Middle frontal gyrus (tissue), 1 donor: ENCODE results near the gene TNXB.
"Not testable (repeated sequence)": the region's sequence is repeated elsewhere in the genome, so short reads cannot be mapped to it uniquely, and the experiment has no call there.

ENCODE experiments used
- DNase-seq: peaks from one replicate; pipeline ENCODE4 v3.0.0-alpha.2; 2015; ENCODE audit warnings: low spot score; ENCODE audit errors: extremely low spot score

TNXB gene

DNA sequence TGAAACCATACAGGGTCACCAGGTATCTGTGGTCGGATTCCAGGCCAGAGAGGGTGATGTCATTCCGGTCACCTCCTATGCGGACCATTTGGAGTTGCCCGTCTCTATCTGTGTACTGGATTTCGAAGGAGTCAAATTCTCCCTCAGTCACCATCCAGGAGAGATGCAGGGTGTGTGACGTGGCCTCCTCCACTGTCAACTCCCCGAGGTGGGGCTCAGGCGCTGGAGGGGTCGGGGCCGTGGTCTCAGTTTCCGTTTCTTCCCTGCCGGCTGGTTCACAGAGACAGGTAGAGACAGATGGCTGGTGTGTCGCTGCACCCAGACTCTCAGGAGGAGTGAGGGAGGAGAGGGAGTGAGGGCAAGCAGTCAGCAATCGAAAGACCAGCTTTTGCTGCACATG is 40.3 kb downstream of the TNXB start:
- DNase-seq, result no peak

DNA sequence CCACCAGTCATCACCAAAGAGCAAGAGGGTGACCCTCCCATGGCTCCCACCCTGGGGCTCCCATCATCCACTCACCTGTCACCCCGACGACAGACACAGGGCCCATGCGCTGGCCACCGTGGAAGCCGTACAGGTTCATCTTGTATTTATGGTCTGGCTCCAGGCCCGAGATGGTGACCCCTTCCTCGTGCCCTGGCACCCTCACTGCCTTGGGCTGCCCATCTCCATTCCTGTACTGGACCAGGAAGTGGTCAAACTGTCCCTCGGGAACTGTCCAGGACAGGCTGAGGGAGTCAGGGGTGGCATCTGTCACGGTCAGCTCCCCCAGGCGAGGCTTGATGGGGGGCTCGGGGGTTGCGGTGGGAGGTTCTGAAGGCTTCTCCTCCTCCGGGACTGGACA is 40.8 kb downstream of the TNXB start:
- not testable (repeated sequence) for DNase-seq

DNA sequence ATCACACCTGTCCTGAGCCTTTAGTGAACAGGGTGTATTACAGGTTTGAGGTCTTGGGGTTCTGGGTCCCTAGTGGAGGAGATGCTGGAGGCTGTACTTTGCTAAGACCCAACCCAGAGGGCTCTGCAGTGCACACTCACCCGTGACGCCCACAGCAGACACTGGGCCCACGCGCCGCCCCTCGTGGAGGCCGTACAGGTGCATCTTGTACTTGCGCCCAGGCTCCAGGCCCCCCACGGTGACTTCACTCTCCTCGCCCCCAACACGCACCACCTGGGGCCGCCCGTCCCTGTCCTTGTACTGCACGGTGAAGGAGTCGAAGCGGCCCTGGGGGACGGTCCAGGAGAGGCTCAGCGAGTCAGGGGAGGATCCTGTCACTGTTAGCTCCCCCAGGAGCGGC is 41.6 kb downstream of the TNXB start:
- DNase-seq, result not testable (repeated sequence)

DNA sequence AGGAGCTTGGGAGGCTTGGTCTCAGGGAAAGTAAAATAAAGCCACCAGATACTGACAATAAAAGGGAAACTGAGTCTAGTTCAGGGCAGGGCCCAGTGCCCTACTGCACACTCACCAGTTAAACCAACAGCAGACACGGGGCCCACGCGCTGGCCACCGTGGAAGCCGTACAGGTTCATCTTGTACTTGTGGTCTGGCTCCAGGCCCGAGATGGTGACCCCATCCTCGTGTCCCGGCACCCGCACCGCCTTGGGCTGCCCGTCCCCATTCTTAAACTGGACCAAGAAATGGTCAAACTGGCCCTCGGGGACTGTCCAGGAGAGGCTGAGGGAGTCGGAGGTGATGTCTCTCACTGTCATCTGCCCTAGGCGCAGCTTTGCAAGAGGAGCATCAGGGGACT is 44.4 kb downstream of the TNXB start:
- no peak for DNase-seq

DNA sequence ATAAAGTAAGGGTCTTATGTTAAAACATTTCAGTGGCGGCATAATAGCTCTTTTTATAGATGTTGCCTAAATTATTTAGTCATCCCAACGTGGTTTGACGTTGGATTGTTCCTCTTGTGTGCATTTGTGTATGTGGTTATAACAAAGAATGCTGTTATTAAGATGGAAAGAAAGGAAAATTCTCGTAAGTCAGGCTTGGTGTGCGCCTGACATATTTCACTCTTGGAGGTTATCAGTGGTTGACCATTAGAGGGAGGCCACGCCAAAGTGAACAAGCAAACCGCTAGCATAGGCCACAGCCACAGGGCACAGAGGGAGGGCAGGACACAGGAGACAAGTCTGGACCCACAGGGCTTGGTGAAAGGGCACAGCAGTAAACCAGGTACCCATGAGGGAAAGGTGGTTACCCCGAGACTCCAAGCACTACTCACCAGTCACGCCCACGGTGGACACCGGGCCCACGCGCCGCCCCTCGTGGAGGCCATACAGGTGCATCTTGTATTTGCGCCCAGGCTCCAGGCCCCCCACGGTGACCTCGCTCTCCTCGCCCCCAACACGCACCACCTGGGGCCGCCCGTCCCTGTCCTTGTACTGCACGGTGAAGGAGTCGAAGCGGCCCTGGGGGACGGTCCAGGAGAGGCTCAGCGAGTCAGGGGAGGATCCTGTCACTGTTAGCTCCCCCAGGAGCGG is 48.0 kb downstream of the TNXB start:
- DNase-seq, result no peak

DNA sequence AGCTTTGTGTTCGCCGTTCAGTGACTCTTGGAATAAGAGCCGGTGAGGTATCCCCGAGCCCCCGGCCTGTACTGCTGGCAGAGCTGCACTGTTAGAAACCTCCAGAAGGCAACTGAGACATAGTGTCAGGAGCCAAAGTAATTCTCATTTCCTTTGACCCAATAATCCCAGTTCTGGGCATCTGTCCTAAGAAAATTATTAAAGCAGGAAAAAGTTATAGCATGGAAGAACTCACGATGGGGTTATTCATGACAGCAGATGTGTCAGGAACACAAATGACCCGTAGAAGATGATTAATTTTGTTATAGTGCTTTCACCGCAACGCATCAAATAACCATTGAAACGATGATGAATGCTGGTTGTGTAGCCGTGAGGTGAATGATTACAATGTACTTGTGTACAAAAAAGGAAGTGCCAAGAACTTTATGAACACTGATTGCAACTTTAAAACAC is 50.6 kb downstream of the TNXB start:
- no peak for DNase-seq

DNA sequence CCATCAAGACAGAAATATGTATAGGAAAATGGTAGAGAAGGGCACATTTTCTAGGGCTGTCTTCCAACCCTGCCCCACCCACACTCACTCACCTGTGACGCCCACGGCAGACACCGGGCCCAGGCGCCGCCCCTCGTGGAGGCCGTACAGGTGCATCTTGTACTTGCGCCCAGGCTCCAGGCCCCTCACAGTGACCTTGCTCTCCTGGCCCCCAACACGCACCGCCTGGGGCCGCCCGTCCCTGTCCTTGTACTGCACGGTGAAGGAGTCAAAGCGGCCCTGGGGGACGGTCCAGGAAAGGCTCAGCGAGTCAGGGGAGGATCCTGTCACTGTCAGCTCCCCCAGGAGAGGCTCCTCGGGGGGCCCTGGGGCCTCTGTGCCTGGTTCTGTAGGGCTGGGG is 51.2 kb downstream of the TNXB start:
- no peak for DNase-seq

DNA sequence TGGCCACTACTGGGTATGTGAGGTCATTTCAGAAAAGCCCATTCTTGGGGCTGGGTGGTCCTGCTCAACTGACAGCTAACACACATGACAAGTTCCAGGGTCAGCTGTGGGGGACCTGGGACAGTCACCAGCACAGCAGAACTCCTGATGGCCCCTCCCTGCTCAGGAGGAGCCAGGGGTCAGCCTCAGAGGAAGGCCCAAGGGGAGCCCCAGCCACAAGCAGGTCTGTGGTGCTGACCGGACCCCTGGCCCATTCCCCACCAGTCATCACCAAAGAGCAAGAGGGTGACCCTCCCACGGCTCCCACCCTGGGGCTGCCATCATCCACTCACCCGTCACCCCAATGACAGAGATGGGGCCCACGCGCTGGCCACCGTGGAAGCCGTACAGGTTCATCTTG is 52.9 kb downstream of the TNXB start:
- DNase-seq, result no peak

DNA sequence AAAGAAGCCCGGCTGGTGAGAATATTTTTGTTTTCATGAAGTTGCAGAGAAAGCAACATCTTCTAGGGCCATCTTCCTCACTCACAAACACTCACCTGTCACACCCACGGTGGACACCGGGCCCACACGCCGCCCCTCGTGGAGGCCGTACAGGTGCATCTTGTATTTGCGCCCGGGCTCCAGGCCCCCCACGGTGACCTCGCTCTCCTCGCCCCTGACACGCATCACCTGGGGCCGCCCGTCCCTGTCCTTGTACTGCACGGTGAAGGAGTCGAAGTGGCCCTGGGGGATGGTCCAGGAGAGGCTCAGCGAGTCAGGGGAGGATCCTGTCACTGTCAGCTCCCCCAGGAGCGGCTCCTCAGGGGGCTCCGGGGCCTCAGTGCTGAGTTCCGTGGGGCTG is 53.4 kb downstream of the TNXB start:
- not testable (repeated sequence) for DNase-seq

DNA sequence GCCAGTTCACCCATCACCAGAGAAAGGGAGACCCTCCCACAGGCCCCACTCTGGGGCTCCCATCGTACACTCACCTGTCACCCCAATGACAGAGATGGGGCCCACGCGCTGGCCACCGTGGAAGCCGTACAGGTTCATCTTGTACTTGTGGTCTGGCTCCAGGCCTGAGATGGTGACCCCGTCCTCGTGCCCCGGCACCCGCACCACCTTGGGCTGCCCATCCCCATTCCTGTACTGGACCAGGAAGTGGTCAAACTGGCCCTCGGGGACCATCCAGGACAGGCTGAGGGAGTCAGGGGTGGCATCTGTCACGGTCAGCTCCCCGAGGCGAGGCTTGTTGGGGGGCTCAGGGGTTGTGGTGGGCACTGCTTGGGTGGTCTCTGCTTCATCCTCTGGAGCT is 55.8 kb downstream of the TNXB start:
- DNase-seq, result not testable (repeated sequence)

DNA sequence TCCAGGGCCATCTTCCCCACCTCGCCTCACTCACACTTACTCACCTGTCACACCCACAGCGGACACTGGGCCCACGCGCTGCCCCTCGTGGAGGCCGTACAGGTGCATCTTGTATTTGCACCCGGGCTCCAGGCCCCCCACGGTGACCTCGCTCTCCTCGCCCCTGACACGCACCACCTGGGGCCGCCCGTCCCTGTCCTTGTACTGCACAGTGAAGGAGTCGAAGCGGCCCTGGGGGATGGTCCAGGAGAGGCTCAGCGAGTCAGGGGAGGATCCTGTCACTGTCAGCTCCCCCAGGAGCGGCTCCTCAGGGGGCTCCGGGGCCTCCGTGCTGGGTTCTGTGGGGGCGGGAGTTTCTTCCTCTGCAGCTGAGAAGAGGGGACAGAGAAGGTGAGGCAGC is 56.5 kb downstream of the TNXB start:
- DNase-seq, result not testable (repeated sequence)

DNA sequence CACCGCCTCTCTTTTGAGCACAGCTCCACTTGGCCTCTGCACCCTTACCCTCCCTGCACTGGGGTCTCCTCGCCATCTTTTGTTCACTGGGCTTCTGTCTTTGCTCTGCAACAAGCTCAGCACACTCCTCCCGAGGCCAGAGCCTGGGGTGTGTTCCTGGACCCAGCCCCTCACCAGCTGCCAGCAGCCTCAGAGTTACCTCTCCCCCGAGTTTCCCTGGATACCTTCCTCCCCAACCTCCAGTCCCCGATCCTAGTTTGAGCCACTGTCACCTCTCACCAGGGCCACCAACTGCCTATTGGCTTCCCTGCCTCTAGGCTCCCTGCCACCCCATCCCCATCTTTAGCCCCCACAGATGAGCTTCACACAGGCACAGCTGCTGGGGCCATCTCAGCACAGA is 58.6 kb downstream of the TNXB start:
- no peak for DNase-seq

DNA sequence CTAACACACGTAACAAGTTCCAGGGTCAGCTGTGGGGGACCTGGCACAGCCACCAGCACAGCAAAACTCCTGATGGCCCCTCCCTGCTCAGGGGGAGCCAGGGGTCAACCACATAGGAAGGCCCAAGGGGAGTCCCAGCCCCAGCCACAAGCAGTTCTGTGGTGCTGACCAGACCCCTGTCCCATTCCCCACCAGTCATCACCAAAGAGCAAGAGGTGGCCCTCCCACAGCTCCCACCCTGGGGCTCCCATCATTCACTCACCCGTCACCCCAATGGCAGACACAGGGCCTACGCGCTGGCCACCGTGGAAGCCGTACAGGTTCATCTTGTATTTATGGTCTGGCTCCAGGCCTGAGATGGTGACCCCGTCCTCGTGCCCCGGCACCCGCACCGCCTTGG is 59.4 kb downstream of the TNXB start:
- not testable (repeated sequence) for DNase-seq

DNA sequence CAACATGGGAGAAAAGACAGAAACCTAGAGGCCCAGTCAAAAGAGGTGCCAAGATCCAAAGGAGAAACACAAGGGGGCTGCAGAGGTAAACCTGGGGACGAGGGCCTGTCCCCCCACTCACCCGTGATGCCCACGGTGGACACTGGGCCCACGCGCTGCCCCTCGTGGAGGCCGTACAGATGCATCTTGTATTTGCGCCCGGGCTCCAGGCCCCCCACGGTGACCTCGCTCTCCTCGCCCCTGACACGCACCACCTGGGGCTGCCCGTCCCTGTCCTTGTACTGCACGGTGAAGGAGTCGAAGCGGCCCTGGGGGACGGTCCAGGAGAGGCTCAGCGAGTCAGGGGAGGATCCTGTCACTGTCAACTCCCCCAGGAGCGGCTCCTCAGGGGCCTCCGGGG is 60.0 kb downstream of the TNXB start:
- DNase-seq, result not testable (repeated sequence)

DNA sequence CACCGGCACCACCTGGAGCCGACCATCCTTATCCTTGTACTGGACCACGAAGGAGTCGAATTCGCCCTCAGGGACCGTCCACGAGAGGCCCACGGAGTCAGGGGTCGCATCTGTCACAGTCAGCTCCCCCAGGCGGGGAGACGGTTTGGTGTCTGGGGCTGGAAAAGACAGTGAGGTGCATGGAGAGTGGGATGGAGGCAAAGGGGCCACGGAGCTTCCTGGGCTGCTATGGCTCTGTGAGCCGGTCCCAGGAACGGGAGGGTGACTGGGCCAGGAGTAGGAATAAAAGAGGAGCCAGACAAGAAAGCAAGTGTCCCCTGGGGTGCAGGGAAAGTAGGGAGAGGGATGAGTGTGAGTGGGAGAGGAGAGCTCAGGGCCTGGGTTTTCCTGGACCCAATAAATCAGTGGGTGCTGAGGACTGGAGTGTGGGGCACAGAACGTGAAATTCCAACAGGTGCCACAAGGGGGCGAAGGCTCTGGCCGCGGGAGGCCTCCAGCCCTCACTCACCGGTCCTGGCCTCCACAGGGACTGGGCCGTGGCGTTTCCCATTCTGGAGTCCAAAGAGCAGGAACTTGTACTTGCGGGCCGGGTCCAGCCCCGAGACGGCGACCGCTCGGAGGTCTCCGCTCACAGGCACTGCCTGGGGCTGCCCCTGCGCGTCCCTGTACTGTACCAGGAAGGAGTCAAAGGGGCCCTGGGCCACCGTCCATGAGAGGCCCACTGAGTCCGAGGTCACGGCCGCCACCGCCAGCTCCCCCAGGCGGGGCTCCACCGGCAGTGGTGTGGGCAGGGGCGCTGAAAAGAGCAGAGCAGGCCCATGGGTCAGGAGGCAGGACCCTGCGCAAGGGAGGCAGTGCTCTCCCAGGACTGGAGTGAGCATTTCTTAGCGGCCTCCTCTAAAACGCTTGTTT is 61.0 kb downstream of the TNXB start:
- no peak for DNase-seq

DNA sequence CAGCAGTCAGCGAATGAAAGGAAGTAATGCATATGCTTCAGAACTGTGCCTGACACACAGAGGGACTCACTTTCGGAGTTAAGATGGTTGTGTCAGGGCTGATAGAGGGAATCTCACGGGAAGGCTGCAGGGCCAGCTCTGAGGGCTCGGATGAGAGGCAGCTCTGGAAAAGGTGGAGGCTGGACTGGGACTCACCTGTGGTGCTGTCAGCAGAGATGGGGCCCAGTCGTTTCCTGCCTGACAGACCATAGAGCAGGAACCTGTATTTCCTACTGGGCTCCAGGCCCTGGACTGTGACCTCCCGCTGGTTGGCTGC is 61.6 kb downstream of the TNXB start:
- DNase-seq, result no peak

DNA sequence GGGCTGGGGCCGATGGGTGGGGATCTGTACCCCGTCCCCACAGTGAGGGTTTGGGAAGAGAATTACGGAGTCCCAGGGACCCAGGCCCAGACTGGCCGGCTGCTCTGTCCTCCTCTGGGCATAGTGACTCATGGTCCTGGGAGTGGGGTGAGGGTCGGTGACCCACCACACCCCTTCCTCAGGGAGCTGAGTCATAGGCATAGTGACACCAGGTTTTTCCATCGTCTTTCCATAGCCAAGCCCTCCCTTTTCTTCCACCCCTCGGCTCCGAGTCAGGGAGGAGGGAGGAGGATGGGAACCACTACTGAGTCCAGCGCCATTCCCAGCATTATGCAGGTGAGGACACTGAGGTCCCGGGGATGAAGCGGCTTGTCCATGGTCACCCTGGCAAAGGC is 62.1 kb downstream of the TNXB start:
- no peak for DNase-seq

DNA sequence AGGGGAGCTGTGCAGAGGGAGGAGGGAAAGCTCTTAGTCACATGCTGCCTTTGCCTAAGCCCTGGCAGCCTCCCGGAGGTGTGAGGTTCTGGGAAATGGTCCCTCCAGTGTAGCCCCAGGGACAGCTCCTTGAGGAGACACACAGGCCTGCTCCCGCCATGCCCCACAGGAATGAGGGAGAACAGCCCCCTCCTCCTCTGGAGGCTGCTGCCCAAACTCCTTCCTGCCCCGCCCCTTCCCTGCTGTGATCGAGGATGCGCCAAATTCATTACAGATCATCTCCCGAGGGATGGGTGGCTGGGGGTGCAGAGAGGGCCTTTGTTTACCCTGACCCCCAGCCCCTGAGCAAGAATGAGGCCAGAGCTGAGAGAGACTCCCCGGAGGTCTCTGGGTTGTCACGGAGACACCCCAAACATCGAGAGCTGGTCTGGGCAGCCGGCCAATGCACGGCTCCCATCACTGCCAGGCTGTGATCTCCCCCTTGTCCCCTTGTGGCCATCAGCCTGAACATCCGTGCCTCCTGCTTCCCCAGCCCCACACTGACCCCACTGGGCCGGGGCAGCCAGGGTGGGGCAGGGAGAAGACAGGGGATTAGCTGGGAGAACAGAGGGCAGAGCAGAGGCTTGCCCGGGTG is 62.6 kb downstream of the TNXB start:
- no peak for DNase-seq

DNA sequence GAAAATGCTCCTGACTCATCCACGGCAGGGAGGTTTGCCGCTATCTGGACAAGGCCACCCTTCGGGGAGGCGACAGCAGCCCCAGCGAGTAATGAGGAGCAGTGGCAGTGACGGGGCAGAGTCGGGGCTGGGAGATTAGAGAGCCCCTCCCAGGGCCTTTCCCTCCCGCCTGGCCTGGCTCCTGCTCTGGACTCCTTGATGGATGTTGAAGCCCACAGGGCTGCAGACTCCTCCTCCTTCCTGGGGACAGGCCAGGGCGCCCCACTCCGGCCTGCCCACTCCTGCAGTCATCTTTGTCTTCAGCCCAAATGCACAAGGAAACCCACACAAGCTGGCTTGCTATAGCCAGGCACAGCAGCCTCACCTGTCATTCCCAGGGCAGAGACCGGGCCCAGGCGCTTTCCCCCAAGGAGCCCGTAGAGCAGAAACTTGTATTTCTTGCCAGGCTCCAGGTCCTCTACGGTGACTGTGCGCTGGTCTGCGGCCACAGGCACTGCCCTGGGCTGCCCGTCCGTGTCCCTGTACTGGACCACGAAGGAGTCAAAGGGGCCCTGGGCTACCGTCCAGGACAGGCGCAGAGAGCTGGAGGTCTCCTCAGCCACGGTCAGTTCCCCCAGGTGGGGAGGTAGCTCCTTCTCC is 63.2 kb downstream of the TNXB start:
- no peak for DNase-seq

DNA sequence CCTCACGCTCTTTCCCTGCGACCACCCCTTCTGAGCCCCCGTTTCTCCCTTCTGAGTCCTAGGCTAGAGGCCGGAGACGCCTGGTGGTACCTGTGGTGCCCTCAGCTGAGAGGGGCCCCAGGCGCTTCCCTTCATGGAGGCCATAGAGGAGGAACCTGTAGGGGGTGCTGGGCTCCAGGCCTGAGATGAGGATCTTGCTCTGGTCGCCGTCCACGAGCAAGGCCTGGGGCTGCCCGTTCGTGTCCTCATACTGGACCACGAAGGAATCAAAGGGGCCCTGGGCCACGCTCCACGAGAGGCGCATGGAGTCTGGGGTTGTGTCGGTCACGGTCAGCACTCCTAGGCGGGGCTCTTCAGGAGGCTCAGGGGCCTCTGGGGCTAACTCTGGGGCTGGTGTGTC is 64.2 kb downstream of the TNXB start:
- DNase-seq, result not testable (repeated sequence)

DNA sequence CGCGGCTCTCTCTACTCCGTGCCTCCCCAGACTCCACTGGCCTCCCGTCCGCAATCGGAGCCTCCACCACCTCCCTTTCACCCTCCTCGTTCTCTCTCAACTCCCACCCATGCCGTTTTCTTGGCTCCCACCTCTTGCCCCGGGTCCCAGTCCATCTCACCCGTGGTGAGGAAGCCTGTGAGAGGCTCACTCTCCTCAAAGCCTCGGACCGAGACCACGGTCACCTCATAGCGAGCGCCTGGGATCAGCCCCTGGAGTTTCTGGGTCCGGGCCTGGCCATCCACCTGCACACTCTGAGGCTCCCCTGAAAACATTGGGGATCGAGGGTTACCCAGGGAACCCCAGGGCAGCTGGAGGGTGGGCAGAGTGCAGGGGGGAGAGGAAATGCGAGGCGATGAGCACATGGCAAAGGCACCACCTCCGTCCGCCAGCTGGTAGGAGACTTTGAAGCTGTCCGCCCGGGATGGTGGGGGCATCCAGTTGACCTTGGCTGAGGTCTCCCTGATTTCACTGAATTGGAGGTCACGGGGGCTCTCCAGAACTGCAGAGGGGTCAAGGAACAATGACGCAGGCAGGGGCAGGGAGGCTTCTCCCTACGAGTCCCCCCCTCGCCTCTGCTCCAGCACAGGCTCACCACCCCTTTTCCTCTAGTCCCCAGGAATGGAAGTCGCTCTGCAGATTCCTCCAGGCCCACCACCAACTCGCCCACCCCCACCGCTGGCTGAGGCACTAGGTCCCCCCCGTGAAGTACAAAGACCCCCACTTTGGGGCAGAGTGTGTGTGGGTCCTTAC is 65.4 kb downstream of the TNXB start:
- not testable (repeated sequence) for DNase-seq
